ENCODE results near the gene EIF2B2. TPM values are rescaled to one million over a fixed set of nuclear protein-coding genes. Genes with fewer than 3 reads are reported as not detected.

The EIF2B2 gene
- total RNA-seq, 1 experiment from 2014 or later, result 139 TPM

- Histone ChIP-seq H3K27me3 (ENCODE audit: insufficient read depth, low read depth) (no peaks in the 10 kb centered on the region), H3K9me2 (ENCODE audit: insufficient read depth) (no peaks in the 10 kb centered on the region), H4K20me1 (ENCODE audit: insufficient read depth) (no peaks in the 10 kb centered on the region), H3F3A (ENCODE audit: insufficient read depth, low read depth) (no peaks in the 10 kb centered on the region; the same call in 1 of the 2 replicates), H3K9me3 (ENCODE audit: insufficient read depth, low read depth) (no peaks in the 10 kb centered on the region), H3K36me3 (ENCODE audit: low read depth) (no peaks in the 10 kb centered on the region), H3K79me2 (ENCODE audit: low read depth) (no peaks in the 10 kb centered on the region), H3K27ac (peak overlapping the region; percentile 50), H2AFZ (no peak overlapping the region), H3K4me1 (replicated peaks; ENCODE audit: insufficient read depth) (peaks cover 32% of the 10 kb centered on the region), H3K4me2 (peak overlapping the region; percentile 15), H3K4me3 (no peak overlapping the region)
- no peak for TF ChIP-seq EZH2 (IDR thresholded peaks at IDR 0.05; ENCODE audit: low read depth)
- no peak for TF ChIP-seq CTCF (conservative IDR thresholded peaks at IDR 0.05)
- ChIA-PET CTCF (interaction anchor here (1.2 to 1.7 kb wide), 4 partner anchors 10 to 23 kb away, joined by 3 to 4 read pairs (median 4); no protein-coding TSS in a partner anchor), POLR2A (ENCODE audit: unreplicated experiment) (no interaction called here)
- intact Hi-C loops (cut with micrococcal nuclease; ENCODE audit: unreplicated experiment), result no loop called here
- BruUV-seq (replicated peaks), result no TSS peak
- no peak for DNase-seq
Observed at GRCh38 chr14:74964787-74965485, 37.8 kb upstream of the EIF2B2 start.

GRCh38 chr14:74965486-74966153 is 37.1 kb upstream of the EIF2B2 start:
- no peaks in the 10 kb centered on the region for H4K20me1 ChIP-seq (ENCODE audit: insufficient read depth)
- no peaks in the 10 kb centered on the region for H3K36me3 ChIP-seq (ENCODE audit: low read depth)
- no peak overlapping the region for H3K4me3 ChIP-seq
- no peaks in the 10 kb centered on the region; the same call in 1 of the 2 replicates for H3F3A ChIP-seq (ENCODE audit: insufficient read depth, low read depth)
- peaks cover 26% of the 10 kb centered on the region for H3K4me1 ChIP-seq (replicated peaks; ENCODE audit: insufficient read depth)
- H2AFZ ChIP-seq, result peak overlapping the region; percentile 3; the same call in 1 of the 2 replicates
- ChIA-PET CTCF (interaction anchor here (1.2 kb wide), 1 partner anchor 16 kb away, joined by 3 read pairs; no protein-coding TSS in a partner anchor), POLR2A (ENCODE audit: unreplicated experiment) (interaction anchor here (0.6 kb wide), 1 partner anchor 70 kb away, joined by 4 read pairs; no protein-coding TSS in a partner anchor)
- no TSS peak for BruUV-seq (replicated peaks)
- H3K4me2 ChIP-seq, result peak overlapping the region; percentile 15
- no peaks in the 10 kb centered on the region for H3K79me2 ChIP-seq (ENCODE audit: low read depth)
- no peak for DNase-seq
- intact Hi-C loops (cut with micrococcal nuclease; ENCODE audit: unreplicated experiment), result no loop called here
- H3K9me2 ChIP-seq (ENCODE audit: insufficient read depth), result no peaks in the 10 kb centered on the region
- peak overlapping the region; percentile 50 for H3K27ac ChIP-seq
- TF ChIP-seq EZH2 (IDR thresholded peaks at IDR 0.05; ENCODE audit: low read depth) (no peak), CTCF (conservative IDR thresholded peaks at IDR 0.05) (no peak)
- H3K27me3 ChIP-seq (ENCODE audit: insufficient read depth, low read depth), result no peaks in the 10 kb centered on the region
- no peaks in the 10 kb centered on the region for H3K9me3 ChIP-seq (ENCODE audit: insufficient read depth, low read depth)

- DNase-seq, result no peak
- Histone ChIP-seq H3K4me2 (no peak overlapping the region), H4K20me1 (ENCODE audit: insufficient read depth) (no peaks in the 10 kb centered on the region), H2AFZ (no peak overlapping the region), H3K9me2 (ENCODE audit: insufficient read depth) (no peaks in the 10 kb centered on the region), H3K36me3 (ENCODE audit: low read depth) (no peaks in the 10 kb centered on the region), H3K4me3 (no peak overlapping the region), H3F3A (ENCODE audit: insufficient read depth, low read depth) (no peaks in the 10 kb centered on the region; the same call in 1 of the 2 replicates), H3K27me3 (ENCODE audit: insufficient read depth, low read depth) (no peaks in the 10 kb centered on the region), H3K27ac (no peak overlapping the region), H3K4me1 (replicated peaks; ENCODE audit: insufficient read depth) (peaks cover 23% of the 10 kb centered on the region), H3K79me2 (ENCODE audit: low read depth) (no peaks in the 10 kb centered on the region), H3K9me3 (ENCODE audit: insufficient read depth, low read depth) (no peaks in the 10 kb centered on the region)
- intact Hi-C loops (cut with micrococcal nuclease; ENCODE audit: unreplicated experiment), result no loop called here
- no TSS peak for BruUV-seq (replicated peaks)
- ChIA-PET CTCF (no interaction called here), POLR2A (ENCODE audit: unreplicated experiment) (no interaction called here)
- TF ChIP-seq EZH2 (IDR thresholded peaks at IDR 0.05; ENCODE audit: low read depth) (no peak), CTCF (conservative IDR thresholded peaks at IDR 0.05) (no peak)
Observed at GRCh38 chr14:74968811-74969210, 33.9 kb upstream of the EIF2B2 start.

Data from PC-9 (cell line).